CD4-positive, alpha-beta T cell (primary cell): ENCODE data around the gene CACHD1. TPM values are rescaled to one million over a fixed set of nuclear protein-coding genes. Genes with fewer than 3 reads are reported as not detected.
"Not testable (repeated sequence)": the region's sequence is repeated elsewhere in the genome, so short reads cannot be mapped to it uniquely, and the experiment has no call there.

Experiments
- ATAC-seq: fragments of 200-7000 bp; cut with Tn5 transposase; one replicate; pipeline ENCODE4 v1.10.0; 2022; ENCODE audit warnings: mild to moderate bottlenecking; ENCODE audit not compliant: poor library complexity
- CTCF ChIA-PET: fragments of 350-600 bp; sonication (Branson Sonifier 250); formaldehyde crosslinking; loops from one replicate; lab custom pipeline; 2021; ENCODE audit warnings: antibody characterized with exemption, inconsistent platforms; lab: Charles Lee
- POLR2A ChIA-PET: fragments of 350-600 bp; sonication (Branson Sonifier 250); formaldehyde crosslinking; loops from one replicate; lab custom pipeline; 2021; ENCODE audit warnings: antibody characterized with exemption, inconsistent platforms; lab: Charles Lee
- DNase-seq, 14 experiments: peaks; one replicate each; pipeline ENCODE4 v3.0.0-alpha.2; 2013 to 2020; ENCODE audit warnings: mixed read lengths in 2 of 14
- H3K27ac ChIP-seq, 2 donors: one replicate each; pipeline versions ENCODE4 v1.5.1 to v1.7.0; 2013; ENCODE audit warnings: low read length in 2 of 2, low read depth in 1 of 2, mild to moderate bottlenecking in 1 of 2
- H3K27me3 ChIP-seq, 2 experiments: 1 replicate in 1 of 2; 2 replicates in 1 of 2; pipeline versions ENCODE4 v1.6.1 to v1.7.0; 2013; ENCODE audit warnings: low read length in 2 of 2, control low read depth in 1 of 2, mild to moderate bottlenecking in 1 of 2, moderate library complexity in 1 of 2; ENCODE audit not compliant: insufficient read depth in 2 of 2, control insufficient read depth in 1 of 2
- H3K36me3 ChIP-seq: one replicate; pipeline ENCODE4 v1.6.1; 2013; ENCODE audit warnings: low read length, control low read depth; ENCODE audit not compliant: insufficient read depth
- H3K4me1 ChIP-seq: one replicate; pipeline ENCODE4 v1.6.1; 2013; ENCODE audit warnings: low read length, control low read depth; ENCODE audit not compliant: insufficient read depth
- H3K4me3 ChIP-seq: one replicate; pipeline ENCODE4 v1.5.1; 2013; ENCODE audit warnings: mild to moderate bottlenecking, low read length, moderate library complexity
- H3K9me3 ChIP-seq, 2 experiments: 1 replicate in 1 of 2; 2 replicates in 1 of 2; pipeline versions ENCODE4 v1.6.1 to v1.7.0; 2013; ENCODE audit warnings: low read length in 2 of 2, mild to moderate bottlenecking in 2 of 2, control low read depth in 1 of 2, moderate library complexity in 1 of 2; ENCODE audit not compliant: control insufficient read depth in 1 of 2, insufficient read depth in 1 of 2
- H3K27ac Mint-ChIP-seq: one replicate; pipeline ENCODE4 v1.8.0; 2020; ENCODE audit warnings: mixed read lengths
- H3K27me3 Mint-ChIP-seq: one replicate; pipeline ENCODE4 v1.8.0; 2021; ENCODE audit warnings: mixed read lengths
- H3K36me3 Mint-ChIP-seq: one replicate; pipeline ENCODE4 v1.8.0; 2021; ENCODE audit warnings: low read depth, mixed read lengths
- H3K4me1 Mint-ChIP-seq: one replicate; pipeline ENCODE4 v1.8.0; 2021; ENCODE audit warnings: low read depth, mixed read lengths
- H3K4me3 Mint-ChIP-seq: one replicate; pipeline ENCODE4 v1.8.0; 2020; ENCODE audit warnings: mild to moderate bottlenecking, mixed read lengths
- H3K9me3 Mint-ChIP-seq: one replicate; pipeline ENCODE4 v1.8.0; 2020; ENCODE audit warnings: mixed read lengths
- intact Hi-C, 2 experiments: fragments of 100-400 bp; cut with DNase I in 1 of 2; cut with micrococcal nuclease in 1 of 2; formaldehyde crosslinking; loops; one replicate each; pipeline versions ENCODE4 v1.15.1 to v1.9.0; 2023 to 2025; cut with DNase I, micrococcal nuclease
- total RNA-seq, 174 experiments: library from RNA in 2 of 174; stranded (reverse) in 2 of 174; gene quantifications; one replicate each; pipeline ENCODE4 v1.2.3 and lab custom pipeline; 2021 to 2026
- TF ChIP-seq, protein P1 (sequence below): fragments of 200-600 bp; IDR thresholded peaks from one replicate; pipeline ENCODE4 v1.8.0; 2022; ENCODE audit warnings: antibody characterized with exemption, mild to moderate bottlenecking

Gene CACHD1
- total RNA-seq, 2 experiments from 2014 or later: 6.2 to 7.1 TPM

- intact Hi-C loops: no loop called here
- DNase-seq (no peak), ATAC-seq (no peak)
- TF ChIP-seq, protein P1, sequence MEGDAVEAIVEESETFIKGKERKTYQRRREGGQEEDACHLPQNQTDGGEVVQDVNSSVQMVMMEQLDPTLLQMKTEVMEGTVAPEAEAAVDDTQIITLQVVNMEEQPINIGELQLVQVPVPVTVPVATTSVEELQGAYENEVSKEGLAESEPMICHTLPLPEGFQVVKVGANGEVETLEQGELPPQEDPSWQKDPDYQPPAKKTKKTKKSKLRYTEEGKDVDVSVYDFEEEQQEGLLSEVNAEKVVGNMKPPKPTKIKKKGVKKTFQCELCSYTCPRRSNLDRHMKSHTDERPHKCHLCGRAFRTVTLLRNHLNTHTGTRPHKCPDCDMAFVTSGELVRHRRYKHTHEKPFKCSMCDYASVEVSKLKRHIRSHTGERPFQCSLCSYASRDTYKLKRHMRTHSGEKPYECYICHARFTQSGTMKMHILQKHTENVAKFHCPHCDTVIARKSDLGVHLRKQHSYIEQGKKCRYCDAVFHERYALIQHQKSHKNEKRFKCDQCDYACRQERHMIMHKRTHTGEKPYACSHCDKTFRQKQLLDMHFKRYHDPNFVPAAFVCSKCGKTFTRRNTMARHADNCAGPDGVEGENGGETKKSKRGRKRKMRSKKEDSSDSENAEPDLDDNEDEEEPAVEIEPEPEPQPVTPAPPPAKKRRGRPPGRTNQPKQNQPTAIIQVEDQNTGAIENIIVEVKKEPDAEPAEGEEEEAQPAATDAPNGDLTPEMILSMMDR: no peak
- ChIA-PET POLR2A (no interaction called here), CTCF (no interaction called here)
- Histone ChIP-seq H3K4me3 (no peak overlapping the region), H3K27ac (no peak overlapping the region), H3K36me3 (no peaks in the 10 kb centered on the region), H3K27me3 (peaks cover 0 to 5% of the 10 kb centered on the region in 2 experiments), H3K9me3 (no peaks in the 10 kb centered on the region), H3K4me1 (no peaks in the 10 kb centered on the region)
- no peaks in the 10 kb centered on the region for H3K36me3 Mint-ChIP-seq
- H3K27me3 Mint-ChIP-seq: peaks cover 13% of the 10 kb centered on the region
- H3K27ac Mint-ChIP-seq: no peak overlapping the region
- H3K9me3 Mint-ChIP-seq: peaks cover 2% of the 10 kb centered on the region
- no peak overlapping the region for H3K4me3 Mint-ChIP-seq
- H3K4me1 Mint-ChIP-seq: no peaks in the 10 kb centered on the region
Observed at GRCh38 chr1:64699327-64699726, 229.4 kb downstream of the CACHD1 start.

GRCh38 chr1:64701071-64701470, 231.1 kb downstream of the CACHD1 start:
- Mint-ChIP-seq H3K27me3 (peaks cover 13% of the 10 kb centered on the region), H3K9me3 (peaks cover 2% of the 10 kb centered on the region), H3K27ac (no peak overlapping the region), H3K36me3 (no peaks in the 10 kb centered on the region), H3K4me3 (no peak overlapping the region), H3K4me1 (no peaks in the 10 kb centered on the region)
- no peak for DNase-seq
- ChIA-PET POLR2A (no interaction called here), CTCF (no interaction called here)
- H3K4me3 ChIP-seq: no peak overlapping the region
- intact Hi-C loops: no loop called here
- H3K36me3 ChIP-seq: no peaks in the 10 kb centered on the region
- ATAC-seq: no peak
- H3K27ac ChIP-seq: no peak overlapping the region
- TF ChIP-seq, protein P1: no peak
- H3K4me1 ChIP-seq: no peaks in the 10 kb centered on the region
- H3K9me3 ChIP-seq: no peaks in the 10 kb centered on the region
- H3K27me3 ChIP-seq: peaks cover 0 to 5% of the 10 kb centered on the region in 2 experiments

DNA sequence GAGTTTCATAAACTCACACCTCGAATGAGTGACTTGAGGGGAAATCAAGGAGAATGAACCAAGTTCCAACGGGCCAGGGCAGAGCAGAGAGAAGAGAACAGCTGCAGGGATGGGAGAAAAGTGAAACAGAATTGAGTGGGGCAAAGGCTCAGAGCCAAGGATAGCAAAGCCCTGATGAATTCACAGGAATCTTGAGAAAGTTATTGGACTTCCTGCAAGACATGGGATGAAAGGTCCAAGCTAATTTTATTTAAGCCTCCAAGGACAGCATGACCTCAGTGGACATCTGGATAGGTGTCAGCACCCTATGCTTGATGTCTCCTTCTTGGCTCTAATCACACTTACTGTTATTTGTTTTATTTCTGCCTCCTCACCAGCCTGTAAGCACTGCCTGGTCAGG, 232.0 kb downstream of the CACHD1 start:
- CTCF ChIA-PET: no interaction called here
- peaks cover 0 to 5% of the 10 kb centered on the region in 2 experiments for H3K27me3 ChIP-seq
- no peaks in the 10 kb centered on the region for H3K36me3 ChIP-seq
- TF ChIP-seq, protein P1: no peak
- no peaks in the 10 kb centered on the region for H3K36me3 Mint-ChIP-seq
- H3K4me1 Mint-ChIP-seq: no peaks in the 10 kb centered on the region
- no peaks in the 10 kb centered on the region for H3K4me1 ChIP-seq
- H3K27ac ChIP-seq: no peak overlapping the region
- no peak for ATAC-seq
- H3K27me3 Mint-ChIP-seq: peaks cover 13% of the 10 kb centered on the region
- peaks cover 2% of the 10 kb centered on the region for H3K9me3 Mint-ChIP-seq
- H3K4me3 ChIP-seq: no peak overlapping the region
- intact Hi-C loops: no loop called here
- no peaks in the 10 kb centered on the region for H3K9me3 ChIP-seq
- H3K4me3 Mint-ChIP-seq: no peak overlapping the region
- no peak overlapping the region for H3K27ac Mint-ChIP-seq
- POLR2A ChIA-PET: no interaction called here
- no peak for DNase-seq

GRCh38 chr1:64702670-64703069, 232.7 kb downstream of the CACHD1 start:
- H3K27me3 ChIP-seq, H3K36me3 ChIP-seq, H3K4me1 ChIP-seq, H3K4me1 Mint-ChIP-seq, H3K4me3 Mint-ChIP-seq, H3K4me3 ChIP-seq, DNase-seq, H3K36me3 Mint-ChIP-seq, H3K27ac ChIP-seq, intact Hi-C loops, ATAC-seq, POLR2A ChIA-PET, H3K9me3 ChIP-seq, H3K9me3 Mint-ChIP-seq, CTCF ChIA-PET, H3K27ac Mint-ChIP-seq: not testable (repeated sequence)
- H3K27me3 Mint-ChIP-seq: peaks cover 13% of the 10 kb centered on the region
